Fibroblast of skin of right quadriceps (primary cell): ENCODE data around the gene MEGF6.

Experiments
- DNase-seq: peaks from one replicate; pipeline ENCODE4 v3.0.0-alpha.2; 2013

MEGF6 gene

DNA sequence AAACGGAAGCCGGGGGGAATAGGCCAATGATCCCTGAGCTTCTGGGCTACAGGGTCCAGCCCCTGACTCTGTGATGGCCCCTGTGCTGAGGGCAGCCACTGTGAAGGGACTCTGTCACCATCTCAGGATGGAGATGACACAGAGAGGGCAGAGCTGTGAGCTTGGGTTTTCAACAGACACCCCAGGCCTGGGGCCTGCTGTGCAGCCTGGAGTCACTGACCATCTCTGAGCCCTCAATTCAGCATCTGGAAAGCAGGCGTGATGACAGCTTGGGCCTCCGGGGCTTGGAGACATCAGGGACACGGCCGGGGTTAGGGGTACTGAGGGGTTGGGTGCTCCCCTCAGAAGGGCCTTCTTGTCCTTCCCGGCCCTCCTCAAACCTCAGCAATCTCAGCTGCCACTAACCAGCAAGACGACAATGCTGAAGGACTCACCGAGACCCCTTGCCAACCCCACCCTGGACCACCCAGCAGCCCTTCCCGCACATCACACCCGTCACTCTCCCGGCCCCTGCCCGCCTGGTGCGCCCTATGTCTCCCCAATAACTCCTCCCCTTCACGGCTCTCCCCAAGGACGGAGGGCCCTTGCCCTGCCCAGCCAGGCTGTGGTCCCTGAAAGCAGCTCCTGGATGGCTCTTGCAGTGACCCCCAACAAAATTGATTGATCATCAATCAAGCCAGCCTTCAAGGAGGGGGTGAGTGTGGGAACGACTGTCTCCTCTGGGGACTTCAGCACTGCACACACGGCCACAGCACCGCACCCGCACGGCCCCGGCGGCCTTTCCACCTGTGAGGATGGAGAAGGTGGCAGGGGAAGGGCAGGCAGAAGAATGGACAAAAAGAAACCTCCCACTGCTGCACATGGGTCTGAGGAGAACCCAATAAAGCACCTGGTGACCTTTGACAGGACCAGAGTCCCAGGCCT lies 4.3 kb downstream of the MEGF6 start:
- DNase-seq = no peak

- no peak for DNase-seq
Measured at GRCh38 chr1:3604997-3605823, 6.1 kb downstream of the MEGF6 start.

DNA sequence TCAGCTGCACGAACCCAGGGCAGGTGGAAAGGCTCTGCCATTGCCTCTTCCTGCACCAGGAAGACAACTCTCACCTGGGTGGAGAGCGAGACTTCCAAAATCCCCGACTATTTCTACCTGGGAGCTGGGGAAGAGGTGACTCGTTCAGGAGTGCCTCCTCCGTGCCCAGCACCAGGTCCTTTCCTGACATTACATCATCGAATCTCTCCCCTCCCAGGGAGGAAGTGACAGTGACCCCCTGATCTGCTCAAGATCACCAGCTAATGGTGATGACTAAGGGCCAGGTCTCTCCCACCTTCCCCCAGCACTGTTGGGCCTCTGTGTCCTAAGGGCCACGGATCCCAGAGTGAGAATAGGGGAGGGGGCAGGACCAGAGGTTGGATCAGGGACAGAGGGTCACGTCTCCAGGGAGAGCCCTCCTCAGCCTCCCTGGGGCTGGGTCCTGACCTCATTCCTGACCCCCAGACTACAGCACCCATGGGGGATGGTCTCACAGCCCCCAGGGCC lies 6.8 kb downstream of the MEGF6 start:
- DNase-seq = no peak

- DNase-seq = no peak
Measured at GRCh38 chr1:3603571-3604467, 7.5 kb downstream of the MEGF6 start.

DNA sequence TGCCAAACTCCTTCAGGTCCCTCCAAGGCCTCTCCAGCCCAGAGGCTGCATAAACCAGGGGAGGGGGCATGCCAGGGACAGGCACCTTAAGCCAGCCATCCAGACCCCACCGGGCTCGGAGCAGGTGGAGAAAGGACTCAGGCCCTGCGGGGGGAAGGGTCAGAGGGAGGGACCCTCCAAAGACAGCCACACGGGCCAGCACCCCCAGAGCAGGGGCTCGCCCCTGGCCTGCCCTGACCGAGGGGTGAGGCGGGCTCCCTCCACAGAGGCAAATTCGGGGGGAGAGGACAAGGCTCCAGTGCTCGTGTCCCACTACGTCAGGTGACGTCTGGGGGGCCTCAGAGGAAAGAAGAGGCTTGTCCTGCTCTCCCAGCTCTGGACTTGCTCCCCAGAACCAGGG lies 8.2 kb downstream of the MEGF6 start:
- no peak for DNase-seq

DNA sequence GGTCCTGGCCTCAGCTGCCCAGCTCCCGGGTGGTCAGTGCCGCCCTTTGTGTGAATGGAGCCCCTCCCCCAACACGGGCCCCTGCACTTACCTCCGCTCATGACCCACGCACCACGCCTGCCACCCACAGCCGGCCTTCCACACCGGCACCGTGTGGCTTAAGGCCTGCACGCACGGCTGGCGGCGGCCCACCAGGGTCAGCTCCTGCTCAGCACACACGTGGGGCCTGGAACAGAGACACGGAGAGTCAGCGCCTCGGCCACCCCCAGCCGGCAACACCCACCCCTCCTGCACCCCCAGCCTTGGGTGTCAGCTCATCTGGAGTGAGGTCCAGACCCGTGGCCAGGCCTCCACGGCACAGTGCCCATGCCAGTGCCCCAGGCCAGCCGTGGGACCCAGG lies 8.9 kb downstream of the MEGF6 start:
- no peak for DNase-seq

DNA sequence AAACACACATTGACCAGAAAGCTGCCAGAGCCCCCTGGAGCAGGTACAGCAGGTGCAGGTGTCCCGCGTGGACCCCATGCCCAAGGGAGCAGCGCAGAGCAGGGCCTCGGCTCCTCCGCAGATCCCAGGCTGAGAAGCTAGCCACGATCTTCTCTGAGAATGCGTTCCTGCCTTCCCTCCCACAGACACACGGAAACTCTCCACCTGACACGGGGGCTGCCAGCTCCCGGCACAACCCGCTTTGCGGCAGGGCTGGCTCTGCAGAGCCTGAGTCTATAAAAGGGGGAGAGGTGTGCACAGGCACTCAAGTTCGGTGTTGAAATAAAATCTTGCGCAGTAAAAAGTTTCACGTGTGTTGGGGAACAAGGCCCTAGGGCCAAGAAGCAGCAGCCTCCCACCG lies 9.6 kb downstream of the MEGF6 start:
- no peak for DNase-seq

DNA sequence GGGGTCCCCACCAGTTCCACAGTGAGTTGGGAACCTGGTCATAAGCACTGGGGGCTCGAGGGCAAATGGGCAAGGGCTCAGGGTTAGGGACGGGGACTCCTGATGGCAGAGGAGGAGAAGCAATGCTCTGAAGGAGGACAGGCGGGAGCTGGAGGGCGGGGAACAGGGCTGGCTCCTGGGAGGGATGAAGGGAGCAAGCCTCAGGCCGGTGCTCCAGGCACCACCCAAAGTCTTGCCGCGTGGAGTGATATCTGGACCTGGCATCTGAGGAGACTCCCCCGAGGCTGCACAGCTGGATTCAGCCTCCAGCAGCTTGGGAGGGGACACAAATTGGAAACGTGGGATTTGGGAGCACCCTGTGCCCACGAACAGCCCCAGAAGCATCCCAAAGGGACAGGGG lies 11.0 kb downstream of the MEGF6 start:
- DNase-seq = no peak

DNA sequence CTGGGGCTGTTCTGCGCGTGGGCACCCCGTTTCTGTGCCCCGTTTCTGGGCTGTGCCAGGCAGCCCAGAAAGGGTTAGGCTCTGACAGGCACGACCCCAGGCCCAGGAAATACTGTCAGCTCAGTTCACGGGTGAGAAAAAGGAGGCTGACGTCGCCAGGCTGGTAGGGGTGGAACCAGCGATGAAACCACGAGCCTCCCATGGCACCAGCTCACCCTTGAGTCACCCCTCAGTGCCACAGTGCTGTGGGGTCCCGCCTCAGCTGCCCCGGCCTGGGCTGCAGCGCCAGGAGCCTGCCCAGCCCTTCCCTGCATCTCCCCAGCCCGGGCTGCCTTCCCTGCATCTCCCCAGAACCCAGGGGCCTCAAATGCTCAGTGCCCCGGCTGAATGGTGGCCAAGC lies 11.5 kb downstream of the MEGF6 start:
- DNase-seq = no peak

DNA sequence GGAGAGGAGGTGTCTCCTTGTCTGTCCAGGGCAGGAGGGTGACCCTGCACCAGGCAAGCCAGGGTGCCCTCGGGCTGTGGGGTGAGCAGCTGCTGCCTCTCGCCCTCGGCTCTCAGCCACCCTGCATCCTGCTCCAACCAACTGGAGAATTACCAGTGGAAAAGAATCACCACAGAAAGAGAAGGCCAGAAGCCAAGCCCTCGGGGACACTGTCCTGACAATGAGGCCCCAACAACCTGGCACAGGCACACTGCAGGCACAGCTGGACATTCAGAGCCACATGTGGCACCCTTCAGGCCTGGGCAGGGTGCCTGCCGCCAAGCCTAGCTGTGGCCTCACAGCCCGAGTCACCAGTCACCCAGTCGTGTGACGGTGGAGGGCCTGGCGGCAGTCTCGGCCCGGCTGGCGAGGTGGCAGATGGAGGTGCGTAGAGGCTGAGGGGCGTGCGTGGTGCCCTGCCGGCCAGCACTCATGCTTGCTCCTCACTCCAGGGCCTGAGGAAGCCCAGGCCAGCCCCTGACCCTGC lies 12.0 kb downstream of the MEGF6 start:
- DNase-seq = no peak

DNA sequence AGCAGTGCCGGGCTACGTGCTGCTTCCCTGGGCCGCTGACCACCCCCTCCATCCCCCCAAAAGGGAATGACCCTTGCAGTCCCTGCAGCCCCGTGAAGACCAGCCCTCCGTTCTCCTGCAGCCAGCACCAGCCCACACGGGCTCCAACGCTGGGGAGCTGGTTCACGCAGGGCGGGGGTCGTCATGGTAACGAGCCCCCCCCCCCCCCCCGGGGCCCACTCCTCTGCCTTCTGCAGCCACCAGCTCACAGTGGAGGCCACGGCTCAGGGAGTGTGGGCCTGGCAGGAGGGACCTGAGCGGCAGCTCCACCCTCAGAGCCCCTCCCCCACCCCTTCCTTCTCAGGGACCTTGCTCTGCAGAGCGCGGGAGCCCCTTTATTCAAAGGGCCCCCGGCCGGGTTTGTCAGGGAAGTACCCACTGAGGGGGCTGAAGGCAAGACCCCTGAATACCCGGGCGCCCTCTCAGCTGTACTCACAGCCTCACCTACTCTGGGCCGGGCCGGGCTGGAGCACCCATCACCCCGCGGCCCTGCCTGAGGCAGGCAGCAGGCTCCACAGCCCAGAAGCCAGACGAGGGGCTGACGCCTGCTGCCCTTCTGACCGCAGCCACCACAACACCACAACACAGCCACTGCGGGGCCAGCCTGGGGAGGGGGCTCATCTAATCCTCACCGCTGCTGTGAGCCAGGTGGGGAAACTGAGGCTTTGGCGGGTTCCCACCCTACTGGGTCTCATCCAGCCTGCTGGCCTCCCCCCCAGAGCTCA lies 12.6 kb downstream of the MEGF6 start:
- DNase-seq = no peak

GRCh38 chr1:3598051-3598491 lies 13.2 kb downstream of the MEGF6 start:
- no peak for DNase-seq

DNA sequence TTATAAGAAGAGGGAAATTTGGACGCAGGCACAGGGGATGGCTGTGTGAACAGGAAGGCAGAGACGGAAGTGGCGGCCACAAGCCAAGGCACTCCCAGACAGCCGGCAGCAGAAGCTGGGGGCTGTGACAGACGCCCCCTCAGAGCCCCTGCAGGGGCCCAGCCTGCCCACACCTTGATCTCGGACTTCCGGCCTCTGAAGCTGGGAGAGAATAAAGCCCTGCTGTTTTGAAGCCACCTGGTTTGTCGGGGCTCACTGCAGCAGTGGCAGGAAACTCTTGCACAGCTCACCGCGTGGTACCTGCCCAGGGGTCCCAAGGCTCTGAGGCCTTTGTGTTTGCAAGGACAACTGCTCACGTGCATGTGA lies 13.7 kb downstream of the MEGF6 start:
- DNase-seq = no peak

DNA sequence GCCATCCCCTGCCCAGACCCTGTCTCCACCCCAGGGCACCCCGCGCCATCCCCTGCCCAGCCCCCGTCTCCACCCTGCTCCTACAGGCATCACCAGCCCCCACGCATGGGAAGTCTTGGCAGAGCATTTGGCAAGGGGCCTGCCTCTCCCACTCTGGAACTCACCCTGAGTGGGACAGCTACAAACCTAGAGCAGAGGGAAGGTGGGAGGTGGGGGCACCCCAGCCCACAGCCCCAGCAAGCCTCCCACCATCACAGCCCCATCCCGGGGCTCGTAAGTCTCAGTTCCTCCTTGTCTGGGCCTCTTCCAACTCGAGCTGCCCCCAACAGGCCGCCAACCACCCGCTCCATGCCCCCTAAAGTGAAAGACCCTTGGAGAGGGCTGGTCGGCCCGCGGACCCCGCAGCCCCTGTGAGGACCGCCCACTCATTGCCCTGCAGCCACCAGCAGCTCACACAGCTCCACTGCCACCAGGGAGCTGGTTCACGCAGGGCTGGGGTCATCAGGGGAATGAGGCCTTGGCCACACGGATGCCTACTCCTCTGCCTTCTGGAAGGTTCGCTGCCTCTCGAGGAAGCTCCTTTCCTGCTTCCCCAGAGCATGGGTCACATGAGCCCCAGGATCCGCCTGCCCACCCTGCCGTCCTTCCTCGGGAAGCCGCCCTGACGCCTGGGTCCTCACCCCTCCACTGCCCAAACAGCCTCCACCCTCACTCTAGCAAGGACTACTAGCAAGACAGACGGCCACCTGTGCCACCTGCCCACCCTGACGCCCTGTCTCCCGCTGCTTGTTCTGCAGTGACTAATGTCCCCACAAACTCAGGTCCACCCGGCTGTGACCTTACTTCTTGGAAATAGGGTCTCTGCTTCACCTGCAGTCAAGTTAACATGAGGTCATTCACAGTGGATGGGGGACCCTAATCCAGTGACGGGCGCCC lies 14.4 kb downstream of the MEGF6 start:
- DNase-seq = no peak

GRCh38 chr1:3595949-3596348 lies 15.4 kb downstream of the MEGF6 start:
- no peak for DNase-seq

DNA sequence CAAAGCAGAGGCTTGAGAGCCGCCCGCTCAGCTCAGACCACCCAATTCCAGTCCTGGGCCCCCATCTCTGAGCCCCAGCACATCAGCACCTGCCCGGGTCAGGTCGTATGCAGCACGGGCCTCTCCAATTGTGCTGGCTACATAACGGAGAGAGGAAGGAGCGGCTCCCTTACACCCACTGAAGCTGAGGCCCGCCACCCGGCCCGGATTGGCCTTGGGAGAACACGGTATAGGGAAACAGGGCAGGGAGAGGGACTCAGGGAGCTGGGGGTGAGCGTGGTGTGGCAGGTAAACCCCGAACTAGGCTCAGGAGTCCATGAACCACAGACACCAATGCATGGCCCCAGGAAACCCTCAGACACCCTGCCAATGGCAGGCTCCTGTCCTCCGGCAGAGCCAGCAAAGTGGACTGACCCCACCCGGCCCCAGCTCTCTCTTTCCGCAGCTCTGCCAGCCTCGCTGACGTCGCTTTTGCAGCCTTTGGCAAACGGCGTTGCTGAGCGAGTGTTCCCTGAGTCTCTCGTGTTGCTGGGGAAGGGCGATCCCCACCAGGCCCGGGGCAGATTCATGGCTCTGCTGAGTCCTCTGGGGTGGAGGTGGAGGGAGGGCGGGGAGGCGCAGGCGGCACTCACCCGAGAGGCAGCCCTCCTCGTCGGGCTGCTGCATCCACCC lies 16.5 kb downstream of the MEGF6 start:
- no peak for DNase-seq

- no peak for DNase-seq
Measured at GRCh38 chr1:3593745-3594144, 17.6 kb downstream of the MEGF6 start.

- DNase-seq = no peak
Measured at GRCh38 chr1:3593334-3593733, 18.0 kb downstream of the MEGF6 start.

GRCh38 chr1:3590951-3591865 lies 20.1 kb downstream of the MEGF6 start:
- no peak for DNase-seq
